ENCODE measurements around the gene KIF2C.

GRCh38 chr1:44777547-44777946 lies 37.9 kb downstream of the KIF2C start:
- no peak for TF ChIP-seq CTCF (IDR thresholded peaks at IDR 0.05)
- no peak for TF ChIP-seq NPAS2 (CRISPR knock-in tag; IDR thresholded peaks at IDR 0.05; ENCODE audit: borderline replicate concordance)
- TF ChIP-seq RAD21 (conservative IDR thresholded peaks at IDR 0.05 in 1 of 2, IDR thresholded peaks at IDR 0.05 in 1 of 2) = no peak
- TF ChIP-seq PHF8 (IDR thresholded peaks at IDR 0.05; ENCODE audit: borderline replicate concordance, low read depth) = no peak
- no peak for TF ChIP-seq EP300 (IDR thresholded peaks at IDR 0.05)
- TF ChIP-seq EHMT2 (IDR thresholded peaks at IDR 0.05; ENCODE audit: low read depth) = no peak
